Activated CD8-positive, alpha-beta memory T cell treated with anti-CD3 and anti-CD28 coated beads, Interleukin-2, amount 50 U/mL, for 1 hour (primary cell): ENCODE measurements around the gene NUP98.
"Not testable (repeated sequence)": the region's sequence is repeated elsewhere in the genome, so short reads cannot be mapped to it uniquely, and the experiment has no call there.

Experiments used
- DNase-seq: peaks from one replicate; pipeline ENCODE4 v3.0.0-alpha.2; 2020; ENCODE audit errors: extremely low read depth

NUP98 gene

GRCh38 chr11:3799143-3799542 is 1.8 kb upstream of the NUP98 start:
- no peak for DNase-seq

DNA sequence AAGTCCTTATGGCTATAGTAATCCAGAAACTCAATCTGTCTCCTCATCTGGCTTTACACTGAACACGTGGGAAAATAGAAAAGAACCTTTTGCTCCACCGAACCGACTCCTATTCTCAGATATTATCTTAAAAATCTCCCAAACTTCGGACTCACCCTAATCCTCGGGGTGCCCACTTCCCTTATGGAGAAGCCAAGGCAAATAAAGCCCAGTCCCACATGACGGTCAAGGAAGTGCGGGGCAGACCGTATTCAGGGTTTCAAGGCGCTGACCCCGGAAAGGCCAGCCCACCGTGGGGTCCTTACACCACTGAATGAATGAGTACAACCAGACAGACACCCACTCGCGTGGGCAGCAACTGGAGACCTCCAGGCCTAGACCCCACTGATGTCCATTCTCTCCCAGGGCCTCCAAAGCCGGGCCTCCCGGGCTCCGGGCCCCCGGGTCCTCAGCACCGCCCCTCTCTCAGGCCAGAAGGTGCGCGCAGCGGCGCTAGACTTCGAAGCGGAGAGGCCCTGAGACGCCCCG is 489 bp downstream of the NUP98 start:
- DNase-seq, result no peak

- DNase-seq, result no peak
Measured at GRCh38 chr11:3796346-3796745, 1.0 kb downstream of the NUP98 start.

DNA sequence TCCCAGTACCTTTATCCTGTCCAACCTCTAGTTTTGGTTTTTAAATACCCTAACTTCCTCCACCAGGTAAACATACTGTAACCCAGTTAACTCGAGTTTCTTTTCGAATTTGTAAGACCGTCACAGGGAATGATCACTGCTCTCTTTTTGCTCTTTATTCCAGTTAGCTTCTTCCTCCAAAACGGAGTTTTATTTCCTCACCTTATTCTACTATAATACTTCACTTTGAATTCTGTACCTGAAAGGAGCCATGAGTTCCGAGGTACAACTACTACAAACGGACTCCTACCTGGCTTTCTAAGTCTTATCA is 1.4 kb downstream of the NUP98 start:
- DNase-seq, result no peak

- DNase-seq, result no peak
Measured at GRCh38 chr11:3795131-3796001, 2.0 kb downstream of the NUP98 start.

DNA sequence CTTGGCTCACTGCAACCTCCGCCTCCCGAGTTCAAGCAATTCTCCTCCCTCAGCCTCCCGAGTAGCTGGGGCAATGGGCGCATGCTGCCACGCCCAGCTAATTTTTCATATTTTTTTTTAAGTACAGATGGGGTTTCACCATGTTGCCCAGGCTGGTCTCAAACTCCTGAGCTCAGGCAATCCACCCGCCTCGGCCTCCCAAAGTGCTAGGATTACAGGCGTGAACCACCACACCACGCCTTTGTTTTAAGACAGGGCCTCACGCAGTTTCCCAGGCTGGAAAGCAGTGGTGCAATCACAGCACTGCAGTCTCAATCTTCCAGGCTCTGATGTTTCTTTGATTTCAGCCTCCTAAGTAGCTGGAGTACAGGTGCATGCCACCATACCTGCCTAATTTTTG is 3.0 kb downstream of the NUP98 start:
- DNase-seq, result not testable (repeated sequence)

GRCh38 chr11:3786781-3787428 is 10.4 kb downstream of the NUP98 start:
- no peak for DNase-seq

- no peak for DNase-seq
Measured at GRCh38 chr11:3783611-3784010, 13.7 kb downstream of the NUP98 start.

DNA sequence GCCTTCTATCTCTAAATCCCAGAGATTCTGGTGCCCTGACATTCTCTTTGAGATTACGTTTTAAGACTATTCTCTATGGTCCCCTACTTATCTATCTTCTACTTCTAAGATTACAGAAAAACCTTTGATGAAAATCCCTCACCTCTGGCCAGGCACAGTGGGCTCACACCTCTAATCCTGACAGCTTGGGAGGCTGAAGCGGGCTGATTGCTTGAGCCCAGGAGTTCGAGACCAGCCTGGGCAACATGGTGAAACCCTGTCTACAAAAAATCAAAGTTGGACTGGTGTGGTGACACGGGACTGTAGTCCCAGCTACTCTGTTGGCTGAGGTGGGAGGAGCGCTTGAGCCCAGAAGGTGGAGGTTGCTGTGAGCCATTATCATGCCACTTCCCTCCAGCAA is 14.4 kb downstream of the NUP98 start:
- DNase-seq, result no peak

DNA sequence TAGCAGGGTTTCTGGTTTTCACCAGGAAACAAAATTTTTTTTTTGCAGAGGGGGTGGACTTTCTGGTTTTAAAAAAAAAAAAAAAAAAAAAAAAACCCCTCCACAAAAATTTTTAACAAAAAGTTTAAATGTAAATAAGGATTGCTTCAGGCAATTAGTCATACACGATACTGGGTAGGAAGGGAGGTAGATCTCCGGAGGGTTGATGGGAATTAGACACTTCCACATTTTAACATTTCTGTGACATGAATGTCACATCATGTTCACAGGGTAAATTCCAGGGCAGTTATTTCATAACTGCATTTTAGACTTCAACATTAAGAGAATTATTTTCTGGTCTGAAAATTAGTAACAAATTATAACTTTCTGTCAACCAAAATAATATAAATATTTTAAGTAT is 15.9 kb downstream of the NUP98 start:
- DNase-seq, result no peak

DNA sequence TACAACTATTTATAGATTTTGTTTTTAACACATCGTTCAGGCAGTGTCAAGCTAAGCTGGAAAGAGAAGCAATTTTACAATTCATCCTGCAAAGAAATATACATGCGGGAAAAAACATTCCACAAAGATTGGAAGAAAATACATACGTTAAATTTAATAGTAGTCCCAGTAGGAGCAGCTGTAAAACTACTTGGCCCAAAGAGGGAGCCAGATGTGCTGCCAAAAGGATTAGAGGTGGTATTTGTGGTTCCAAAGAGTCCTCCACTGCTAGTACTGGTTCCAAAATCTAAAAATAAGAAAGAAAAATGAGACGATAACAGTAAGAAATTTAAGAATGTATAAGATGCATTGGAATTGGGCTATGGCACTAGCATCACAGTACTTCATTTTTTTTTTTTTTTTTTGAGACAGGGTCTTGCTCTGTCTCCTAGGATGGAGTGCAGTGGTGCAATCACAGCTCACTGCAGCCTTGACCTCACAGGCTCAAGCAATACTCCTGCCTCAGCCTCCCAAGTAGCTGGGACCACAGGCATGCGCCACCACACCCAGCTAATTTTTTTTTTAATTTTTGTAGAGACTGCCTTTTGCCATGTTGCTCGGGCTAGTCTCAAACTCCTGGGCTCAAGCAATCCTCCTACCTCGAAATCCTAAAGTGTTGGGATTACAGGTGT is 21.5 kb downstream of the NUP98 start:
- DNase-seq, result no peak

DNA sequence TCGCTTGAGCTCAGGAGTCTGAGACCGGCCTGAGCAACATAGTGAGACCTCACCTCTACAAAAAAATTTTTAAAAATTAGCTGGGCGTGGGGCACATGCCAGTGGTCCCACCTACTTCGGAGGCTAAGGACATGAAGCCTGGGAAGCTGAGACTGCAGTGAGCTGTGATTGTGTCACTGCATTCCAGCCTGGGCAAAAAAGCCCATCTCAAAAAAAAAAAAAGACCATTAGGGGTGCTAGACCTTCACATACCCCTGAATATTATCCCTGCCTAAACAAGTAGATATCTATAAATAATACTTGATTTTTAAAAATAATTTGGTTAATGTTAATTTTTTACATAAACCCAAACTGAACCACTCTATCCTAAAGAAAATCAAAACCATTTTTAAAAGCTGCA is 24.2 kb downstream of the NUP98 start:
- no peak for DNase-seq

- no peak for DNase-seq
Measured at GRCh38 chr11:3767536-3767935, 29.8 kb downstream of the NUP98 start.

DNA sequence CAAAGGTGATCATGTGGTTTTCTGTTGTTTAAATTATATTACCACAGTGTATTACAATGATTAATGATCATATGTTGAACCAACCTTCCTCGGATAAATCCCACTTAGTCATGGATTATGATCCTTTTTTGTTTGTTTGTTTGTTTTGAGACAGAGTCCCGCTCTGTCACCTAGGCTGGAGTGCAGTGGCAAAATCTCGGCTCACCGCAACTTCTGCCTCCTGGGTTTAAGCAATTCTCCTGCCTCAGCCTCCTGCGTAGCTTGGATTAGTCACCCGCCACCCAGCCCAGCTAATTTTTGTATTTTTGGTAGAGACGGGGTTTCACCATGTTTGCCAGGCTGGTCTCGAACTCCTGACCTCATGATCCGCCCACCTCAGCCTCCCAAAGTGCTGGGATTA is 30.5 kb downstream of the NUP98 start:
- not testable (repeated sequence) for DNase-seq

DNA sequence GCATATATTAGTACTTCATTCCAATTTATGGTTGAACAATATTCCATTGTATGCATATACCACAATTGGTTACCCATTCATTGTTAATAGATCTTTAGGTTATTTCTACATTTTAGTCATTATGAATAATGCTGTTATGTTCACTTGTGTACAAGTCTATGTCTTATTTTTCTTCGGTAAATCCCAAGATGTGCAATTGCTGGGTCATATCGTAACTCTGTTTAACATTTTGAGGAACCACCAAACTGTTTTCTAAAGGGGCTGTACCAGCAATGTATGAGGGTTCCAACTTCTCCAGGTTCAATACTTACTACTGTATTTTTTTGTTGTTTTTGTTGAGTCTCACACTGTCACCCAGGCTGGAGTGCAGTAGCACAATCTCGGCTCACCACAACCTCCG is 33.1 kb downstream of the NUP98 start:
- no peak for DNase-seq

DNA sequence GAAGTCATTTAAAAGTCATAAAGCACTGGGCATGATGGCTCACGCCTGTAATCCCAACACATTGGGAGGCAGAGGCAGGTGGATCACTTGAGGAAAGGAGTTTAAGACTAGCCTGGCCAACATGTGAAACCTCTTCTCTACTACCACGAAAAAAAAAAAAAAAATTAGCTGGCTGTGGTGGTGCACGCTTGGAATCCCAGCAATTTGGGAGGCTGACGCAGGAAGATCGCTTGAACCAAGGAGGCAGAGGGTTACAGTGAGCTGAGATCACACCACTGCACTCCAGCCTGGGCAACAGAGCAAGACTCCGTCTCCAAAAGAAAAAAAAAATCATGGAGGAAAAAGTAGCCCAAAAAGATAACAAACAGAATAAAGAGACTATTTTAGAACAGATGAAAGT is 42.2 kb downstream of the NUP98 start:
- no peak for DNase-seq

- DNase-seq, result no peak
Measured at GRCh38 chr11:3753110-3753509, 44.2 kb downstream of the NUP98 start.

DNA sequence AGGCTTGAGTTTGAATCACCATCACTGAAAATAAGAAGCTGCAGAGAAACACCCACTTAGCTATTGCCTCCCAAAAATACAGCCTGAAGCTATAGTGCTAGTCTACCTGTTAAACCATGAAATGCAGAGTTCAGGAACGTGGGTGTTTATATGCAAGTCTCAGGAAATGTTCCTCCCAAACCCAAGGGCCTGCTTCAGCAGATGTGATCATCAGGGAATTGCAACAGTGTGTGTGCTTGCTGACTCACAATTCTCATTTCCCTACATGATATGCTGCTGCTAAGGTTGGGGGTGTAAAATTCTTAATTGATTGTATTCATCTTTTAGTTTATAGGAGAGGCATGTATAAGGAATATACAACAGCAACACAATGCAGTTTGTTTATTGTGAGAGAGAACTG is 49.6 kb downstream of the NUP98 start:
- no peak for DNase-seq

DNA sequence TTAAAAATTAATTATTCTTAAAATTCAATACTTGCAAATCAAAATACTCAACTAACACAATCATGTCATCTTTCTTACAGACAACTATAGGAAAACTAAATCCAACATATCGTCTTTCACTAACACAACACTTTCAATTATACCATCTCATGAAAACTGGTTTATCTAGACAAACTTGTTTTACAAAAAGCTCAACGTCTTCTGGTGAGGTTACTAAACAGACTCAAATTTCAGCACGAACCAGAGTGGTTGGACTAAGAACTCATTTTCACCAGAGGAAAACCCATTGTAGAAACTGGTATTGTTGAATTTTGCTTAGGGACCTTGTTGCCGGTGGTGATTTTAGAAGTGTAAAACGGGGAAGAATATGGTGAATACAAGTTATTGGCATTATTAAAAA is 52.2 kb downstream of the NUP98 start:
- no peak for DNase-seq

DNA sequence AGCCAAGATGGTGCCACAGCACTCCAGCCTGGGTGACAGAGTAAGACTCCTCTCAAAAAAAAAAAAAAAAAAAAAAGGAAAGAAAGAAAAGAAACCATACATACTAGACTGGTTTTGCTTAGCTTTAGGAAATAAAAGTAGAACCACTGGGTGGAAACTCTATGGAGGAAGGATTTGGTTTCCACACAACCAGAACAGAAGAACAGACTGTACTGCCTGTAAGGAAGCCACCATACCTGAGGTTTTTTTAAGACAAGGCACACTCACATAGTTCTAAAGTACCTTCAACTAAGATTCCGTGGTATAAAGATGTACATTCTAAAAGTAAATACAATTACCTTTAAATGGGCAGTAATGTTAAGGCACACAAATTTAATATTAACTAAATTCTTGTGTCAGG is 58.6 kb downstream of the NUP98 start:
- DNase-seq, result no peak

GRCh38 chr11:3738241-3738640 is 59.1 kb downstream of the NUP98 start:
- no peak for DNase-seq

DNA sequence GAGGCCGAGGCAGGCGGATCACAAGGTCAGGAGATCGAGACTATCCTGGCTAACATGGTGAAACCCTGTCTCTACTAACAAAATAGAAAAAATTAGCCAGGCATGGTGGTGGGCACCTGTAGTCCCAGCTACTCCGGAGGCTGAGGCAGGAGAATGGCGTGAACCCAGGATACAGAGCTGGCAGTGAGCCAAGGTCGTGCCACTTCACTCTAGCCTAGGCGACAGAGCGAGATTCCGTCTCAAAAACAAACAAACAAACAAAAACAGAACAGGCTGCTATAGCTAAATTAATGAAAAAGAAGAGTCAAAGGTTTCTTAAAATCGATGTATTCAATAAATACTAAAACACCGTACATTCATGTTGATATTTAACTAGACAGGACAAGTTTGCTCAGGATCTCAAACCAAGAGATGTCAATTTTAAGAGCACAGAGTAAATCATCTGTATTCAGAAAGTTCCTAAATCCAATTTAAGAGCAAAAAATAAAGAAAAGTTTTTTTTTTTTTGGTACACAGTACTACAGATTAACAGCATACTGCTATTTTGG is 59.9 kb downstream of the NUP98 start:
- DNase-seq, result no peak

GRCh38 chr11:3736816-3737215 is 60.5 kb downstream of the NUP98 start:
- DNase-seq, result no peak
